Measurements from ENCODE around the gene RASA4B. TPM values are rescaled to one million over a fixed set of nuclear protein-coding genes. Genes with fewer than 3 reads are reported as not detected.

RASA4B gene
- polyA plus RNA-seq, 1 experiment: 15.0 TPM

GRCh38 chr7:102444961-102445673 is 72.5 kb downstream of the RASA4B start:
- H3K27me3 ChIP-seq (ENCODE audit: control insufficient read depth, insufficient read depth, low read length): no peaks in the 10 kb centered on the region
- H3K4me3 ChIP-seq (ENCODE audit: low read depth, low read length): no peak overlapping the region
- H3K36me3 ChIP-seq (ENCODE audit: control insufficient read depth, insufficient read depth, low read length): peaks cover 18% of the 10 kb centered on the region
- ChIA-PET POLR2A (interaction anchor here (0.6 kb wide), 1 partner anchor 128 kb away, joined by 6 read pairs; no protein-coding TSS in a partner anchor), CTCF (interaction anchor here (0.5 to 0.6 kb wide), 2 partner anchors 1740 to 1772 kb away, joined by 3 read pairs; no protein-coding TSS in a partner anchor)
- DNase-seq (ENCODE audit: low read depth): no peak
- TF ChIP-seq CTCF (IDR thresholded peaks at IDR 0.05; ENCODE audit: insufficient read depth, low read depth, low read length): no peak

GRCh38 chr7:102439963-102440795 is 77.4 kb downstream of the RASA4B start:
- POLR2A ChIA-PET: no interaction called here
- H3K4me3 ChIP-seq (ENCODE audit: low read depth, low read length): no peak overlapping the region
- TF ChIP-seq CTCF (IDR thresholded peaks at IDR 0.05; ENCODE audit: insufficient read depth, low read depth, low read length): no peak
- peak; percentile 19 for DNase-seq (ENCODE audit: low read depth)
- peaks cover 9% of the 10 kb centered on the region; the same call in 1 of the 2 replicates for H3K36me3 ChIP-seq (ENCODE audit: control insufficient read depth, insufficient read depth, low read length)
- CTCF ChIA-PET: interaction anchor here (0.6 to 1.1 kb wide), 3 partner anchors 19 to 628 kb away, joined by 3 to 4 read pairs (median 3); no protein-coding TSS in a partner anchor
- no peaks in the 10 kb centered on the region for H3K27me3 ChIP-seq (ENCODE audit: control insufficient read depth, insufficient read depth, low read length)

GRCh38 chr7:102436118-102436517 is 81.5 kb downstream of the RASA4B start:
- no peak for TF ChIP-seq CTCF (IDR thresholded peaks at IDR 0.05; ENCODE audit: insufficient read depth, low read depth, low read length)
- no peak for DNase-seq (ENCODE audit: low read depth)
- ChIA-PET CTCF (no interaction called here), POLR2A (no interaction called here)
- Histone ChIP-seq H3K27me3 (ENCODE audit: control insufficient read depth, insufficient read depth, low read length) (no peaks in the 10 kb centered on the region), H3K36me3 (ENCODE audit: control insufficient read depth, insufficient read depth, low read length) (peaks cover 6% of the 10 kb centered on the region; the same call in 1 of the 2 replicates), H3K4me3 (ENCODE audit: low read depth, low read length) (no peak overlapping the region)

- H3K4me3 ChIP-seq (ENCODE audit: low read depth, low read length): peak overlapping the region; percentile 75
- ChIA-PET CTCF (interaction anchor here (1.0 kb wide), 1 partner anchor 43 kb away, joined by 3 read pairs; no protein-coding TSS in a partner anchor), POLR2A (no interaction called here)
- H3K27me3 ChIP-seq (ENCODE audit: control insufficient read depth, insufficient read depth, low read length): no peaks in the 10 kb centered on the region
- peaks cover 4% of the 10 kb centered on the region; the same call in 1 of the 2 replicates for H3K36me3 ChIP-seq (ENCODE audit: control insufficient read depth, insufficient read depth, low read length)
- TF ChIP-seq CTCF (IDR thresholded peaks at IDR 0.05; ENCODE audit: insufficient read depth, low read depth, low read length): no peak
- DNase-seq (ENCODE audit: low read depth): no peak
Observed at GRCh38 chr7:102434039-102434486, 83.5 kb downstream of the RASA4B start.

Data from BJ (cell line).